GM19463 (cell line): ENCODE data around the gene PLCB3.
A peak's percentile ranks its signal among the peaks of the same experiment; 100 is the strongest.

Experiments used
- ATAC-seq: cut with Tn5 transposase; IDR thresholded peaks from one replicate; pipeline ENCODE4 v1.9.1; 2021; ENCODE audit warnings: mild to moderate bottlenecking, moderate library complexity; ENCODE audit not compliant: unreplicated experiment

PLCB3 gene

GRCh38 chr11:64265176-64266160 lies 14.1 kb downstream of the PLCB3 start:
- no peak for ATAC-seq

GRCh38 chr11:64266339-64266738 lies 15.0 kb downstream of the PLCB3 start:
- no peak for ATAC-seq

- no peak for ATAC-seq
Measured at GRCh38 chr11:64267207-64267945, 16.0 kb downstream of the PLCB3 start.

- ATAC-seq: no peak
Measured at GRCh38 chr11:64268025-64268892, 16.9 kb downstream of the PLCB3 start.

- ATAC-seq: no peak
Measured at GRCh38 chr11:64268893-64269539, 17.7 kb downstream of the PLCB3 start.

GRCh38 chr11:64269540-64270220 lies 18.4 kb downstream of the PLCB3 start:
- peak; percentile 70 for ATAC-seq

GRCh38 chr11:64275031-64275800 lies 23.9 kb downstream of the PLCB3 start:
- ATAC-seq: no peak

GRCh38 chr11:64275841-64276240 lies 24.5 kb downstream of the PLCB3 start:
- ATAC-seq: no peak

GRCh38 chr11:64276653-64277431 lies 25.5 kb downstream of the PLCB3 start:
- ATAC-seq: no peak

- no peak for ATAC-seq
Measured at GRCh38 chr11:64278576-64279190, 27.4 kb downstream of the PLCB3 start.

- no peak for ATAC-seq
Measured at GRCh38 chr11:64281957-64282770, 30.8 kb downstream of the PLCB3 start.

- ATAC-seq: no peak
Measured at GRCh38 chr11:64283092-64283491, 31.8 kb downstream of the PLCB3 start.

GRCh38 chr11:64284048-64284961 lies 33.0 kb downstream of the PLCB3 start, which contains the start of gene BAD:
BAD (minus strand) TSS chr11:64284665; CDS start chr11:64284368, 297 bp downstream.
- ATAC-seq: peak; percentile 79

- ATAC-seq: peak; percentile 53
Measured at GRCh38 chr11:64284962-64285884, 33.9 kb downstream of the PLCB3 start, which contains the start of gene GPR137. GPR137 (plus strand) TSS chr11:64285848; CDS start chr11:64286525, 677 bp downstream.
